Measurements from ENCODE around the gene AGO4. TPM values are rescaled to one million over a fixed set of nuclear protein-coding genes. Genes with fewer than 3 reads are reported as not detected.
"Not testable (repeated sequence)": the region's sequence is repeated elsewhere in the genome, so short reads cannot be mapped to it uniquely, and the experiment has no call there.

Gene AGO4
- total RNA-seq, 1 donor from 2014 or later, result 21.4 TPM

DNA sequence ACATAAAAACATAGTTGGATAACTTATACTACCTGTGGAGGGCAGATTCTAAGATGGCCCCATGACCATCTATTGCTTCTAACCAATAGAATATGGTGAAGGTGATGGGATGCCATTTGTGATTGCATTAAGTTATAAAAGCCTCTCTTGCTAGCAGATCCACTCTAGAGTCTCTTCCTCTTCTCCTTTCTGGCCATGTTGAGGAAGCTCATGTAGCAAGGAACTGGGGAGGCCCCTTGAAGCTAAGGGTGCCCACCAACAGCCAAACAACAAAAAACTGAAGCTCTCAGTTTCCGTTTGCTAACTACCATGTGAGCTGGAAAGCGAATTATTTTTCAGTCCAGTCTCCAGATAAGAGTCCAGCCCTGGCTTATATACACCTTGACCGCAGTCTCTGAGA lies 59.2 kb downstream of the AGO4 start:
- Mint-ChIP-seq H3K4me1 (ENCODE audit: unreplicated experiment) (peaks cover 4% of the 10 kb centered on the region), H3K9me3 (no peaks in the 10 kb centered on the region), H3K27ac (no peak overlapping the region), H3K4me3 (no peak overlapping the region), H3K27me3 (no peaks in the 10 kb centered on the region), H3K36me3 (no peaks in the 10 kb centered on the region)
- TF ChIP-seq, protein P1, sequence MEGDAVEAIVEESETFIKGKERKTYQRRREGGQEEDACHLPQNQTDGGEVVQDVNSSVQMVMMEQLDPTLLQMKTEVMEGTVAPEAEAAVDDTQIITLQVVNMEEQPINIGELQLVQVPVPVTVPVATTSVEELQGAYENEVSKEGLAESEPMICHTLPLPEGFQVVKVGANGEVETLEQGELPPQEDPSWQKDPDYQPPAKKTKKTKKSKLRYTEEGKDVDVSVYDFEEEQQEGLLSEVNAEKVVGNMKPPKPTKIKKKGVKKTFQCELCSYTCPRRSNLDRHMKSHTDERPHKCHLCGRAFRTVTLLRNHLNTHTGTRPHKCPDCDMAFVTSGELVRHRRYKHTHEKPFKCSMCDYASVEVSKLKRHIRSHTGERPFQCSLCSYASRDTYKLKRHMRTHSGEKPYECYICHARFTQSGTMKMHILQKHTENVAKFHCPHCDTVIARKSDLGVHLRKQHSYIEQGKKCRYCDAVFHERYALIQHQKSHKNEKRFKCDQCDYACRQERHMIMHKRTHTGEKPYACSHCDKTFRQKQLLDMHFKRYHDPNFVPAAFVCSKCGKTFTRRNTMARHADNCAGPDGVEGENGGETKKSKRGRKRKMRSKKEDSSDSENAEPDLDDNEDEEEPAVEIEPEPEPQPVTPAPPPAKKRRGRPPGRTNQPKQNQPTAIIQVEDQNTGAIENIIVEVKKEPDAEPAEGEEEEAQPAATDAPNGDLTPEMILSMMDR (conservative IDR thresholded peaks at IDR 0.05), result no peak
- no peak for DNase-seq (ENCODE audit: extremely low spot score, unreplicated experiment)

DNA sequence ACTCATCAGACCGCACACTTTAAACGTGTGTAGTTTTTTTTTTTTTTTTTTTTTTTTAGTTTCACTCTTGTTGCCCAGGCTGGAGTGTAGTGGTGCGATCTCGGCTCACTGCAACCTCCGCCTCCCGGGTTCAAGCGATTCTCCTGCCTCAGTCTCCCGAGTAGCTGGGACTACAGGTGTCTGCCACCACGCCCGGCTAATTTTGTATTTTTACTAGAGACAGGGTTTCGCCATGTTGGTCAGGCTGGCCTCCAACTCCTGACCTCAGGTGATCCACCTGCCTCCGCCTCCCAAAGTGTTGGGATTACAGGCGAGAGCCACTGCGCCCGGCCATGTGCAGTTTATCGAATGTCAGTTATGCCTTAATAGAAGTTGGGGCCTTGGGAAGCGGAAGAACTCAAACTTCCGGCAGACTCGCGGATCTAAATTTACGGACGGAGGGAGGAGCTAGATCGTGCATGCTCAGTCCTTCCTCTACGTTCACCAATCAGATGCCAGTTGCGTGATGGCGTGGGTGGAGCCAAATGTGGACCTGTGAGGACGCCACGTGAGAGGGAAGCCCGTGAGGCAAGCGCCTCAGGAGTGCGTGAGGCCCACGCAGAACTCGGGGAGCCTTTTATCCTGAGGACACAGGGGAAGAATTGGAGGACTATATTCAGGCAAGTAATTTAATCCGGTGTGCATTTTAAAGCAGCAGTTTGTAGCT lies 61.6 kb downstream of the AGO4 start:
- H3K4me1 Mint-ChIP-seq (ENCODE audit: unreplicated experiment); H3K4me3 Mint-ChIP-seq; H3K27me3 Mint-ChIP-seq; H3K36me3 Mint-ChIP-seq; H3K9me3 Mint-ChIP-seq; DNase-seq (ENCODE audit: extremely low spot score, unreplicated experiment); H3K27ac Mint-ChIP-seq: not testable (repeated sequence)

DNA sequence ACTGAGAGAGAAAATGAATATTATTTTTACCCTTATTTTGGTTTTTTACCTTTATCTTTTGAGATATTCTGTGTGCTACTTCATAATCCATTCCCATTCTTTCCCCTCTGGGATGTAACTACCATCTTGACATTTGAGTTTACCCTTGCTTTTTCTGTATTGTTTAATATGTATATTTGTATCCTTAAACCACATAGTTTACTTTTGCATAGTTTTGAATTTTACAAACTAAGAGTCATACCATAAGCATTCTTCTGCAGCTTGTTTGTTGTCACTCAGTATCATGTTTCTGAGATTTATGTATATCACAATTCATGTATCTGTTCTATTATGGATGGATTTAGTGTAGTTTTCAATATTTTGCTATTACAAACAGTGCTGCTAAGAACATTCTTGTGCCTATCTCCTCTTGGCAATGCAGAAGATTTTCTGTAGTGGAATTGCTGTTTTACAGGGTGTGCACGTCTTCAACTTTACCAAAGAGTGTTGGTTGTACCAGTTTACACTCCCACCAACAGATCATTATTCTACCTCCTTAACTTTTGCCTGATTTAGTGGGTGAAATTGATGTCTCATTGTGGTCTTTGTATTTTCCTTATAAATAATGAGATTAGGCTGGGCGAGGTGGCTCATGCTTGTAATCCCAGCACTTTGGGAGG lies 63.0 kb downstream of the AGO4 start:
- Mint-ChIP-seq H3K36me3 (no peaks in the 10 kb centered on the region), H3K27me3 (no peaks in the 10 kb centered on the region), H3K4me1 (ENCODE audit: unreplicated experiment) (no peaks in the 10 kb centered on the region), H3K27ac (no peak overlapping the region), H3K9me3 (no peaks in the 10 kb centered on the region), H3K4me3 (no peak overlapping the region)
- DNase-seq (ENCODE audit: extremely low spot score, unreplicated experiment), result no peak
- TF ChIP-seq, protein P1 (conservative IDR thresholded peaks at IDR 0.05), result no peak

GRCh38 chr1:35873243-35873750 lies 65.5 kb downstream of the AGO4 start:
- Mint-ChIP-seq H3K4me1 (ENCODE audit: unreplicated experiment) (no peaks in the 10 kb centered on the region), H3K27me3 (no peaks in the 10 kb centered on the region), H3K4me3 (no peak overlapping the region), H3K27ac (no peak overlapping the region), H3K36me3 (no peaks in the 10 kb centered on the region), H3K9me3 (no peaks in the 10 kb centered on the region)
- TF ChIP-seq, protein P1 (conservative IDR thresholded peaks at IDR 0.05), result no peak
- no peak for DNase-seq (ENCODE audit: extremely low spot score, unreplicated experiment)

GRCh38 chr1:35874115-35874514 lies 66.3 kb downstream of the AGO4 start:
- H3K4me3 Mint-ChIP-seq; H3K27me3 Mint-ChIP-seq; H3K9me3 Mint-ChIP-seq; DNase-seq (ENCODE audit: extremely low spot score, unreplicated experiment); H3K4me1 Mint-ChIP-seq (ENCODE audit: unreplicated experiment); H3K27ac Mint-ChIP-seq; H3K36me3 Mint-ChIP-seq: not testable (repeated sequence)

- TF ChIP-seq, protein P1 (conservative IDR thresholded peaks at IDR 0.05), result no peak
- Mint-ChIP-seq H3K27me3 (peaks cover 3% of the 10 kb centered on the region), H3K4me1 (ENCODE audit: unreplicated experiment) (no peaks in the 10 kb centered on the region), H3K36me3 (no peaks in the 10 kb centered on the region), H3K4me3 (no peak overlapping the region), H3K27ac (no peak overlapping the region), H3K9me3 (no peaks in the 10 kb centered on the region)
- DNase-seq (ENCODE audit: extremely low spot score, unreplicated experiment), result no peak
Measured at GRCh38 chr1:35876988-35877387, 69.2 kb downstream of the AGO4 start.
